Skeletal muscle satellite cell (primary cell): Measurements from ENCODE around the gene ITPKB.
"Not testable (repeated sequence)": the region's sequence is repeated elsewhere in the genome, so short reads cannot be mapped to it uniquely, and the experiment has no call there.

Experiments
- H3K27me3 ChIP-seq: 2 replicates; pipeline ENCODE4 v1.7.0; 2013; ENCODE audit warnings: low read length; ENCODE audit not compliant: control insufficient read depth, insufficient read depth
- H3K36me3 ChIP-seq: 2 replicates; pipeline ENCODE4 v1.7.0; 2013; ENCODE audit warnings: mild to moderate bottlenecking, control low read depth, low read length; ENCODE audit not compliant: insufficient read depth
- H3K4me1 ChIP-seq: 2 replicates; pipeline ENCODE4 v1.7.0; 2013; ENCODE audit warnings: low read length; ENCODE audit not compliant: control insufficient read depth, insufficient read depth
- H3K4me2 ChIP-seq: 2 replicates; pipeline ENCODE4 v1.7.0; 2013; ENCODE audit warnings: mild to moderate bottlenecking, low read length
- H3K4me3 ChIP-seq: 2 replicates; pipeline ENCODE4 v1.7.0; 2013; ENCODE audit warnings: low read length
- H3K9ac ChIP-seq: 2 replicates; pipeline ENCODE4 v1.7.0; 2013; ENCODE audit warnings: mild to moderate bottlenecking, low read depth, low read length, moderate library complexity
- H3K9me3 ChIP-seq: replicated peaks from 2 replicates; pipeline ENCODE4 v1.7.0; 2013; ENCODE audit warnings: mild to moderate bottlenecking, control low read depth, low read length

ITPKB gene

GRCh38 chr1:226776066-226776465 is 37.0 kb upstream of the ITPKB start:
- no peak overlapping the region for H3K4me3 ChIP-seq
- H3K4me2 ChIP-seq = no peak overlapping the region

GRCh38 chr1:226772446-226773139 is 33.5 kb upstream of the ITPKB start:
- H3K9ac ChIP-seq = no peak overlapping the region
- H3K4me1 ChIP-seq = no peaks in the 10 kb centered on the region
- H3K9me3 ChIP-seq = no peaks in the 10 kb centered on the region
- no peak overlapping the region for H3K4me2 ChIP-seq
- H3K27me3 ChIP-seq = peaks cover 28% of the 10 kb centered on the region
- no peak overlapping the region for H3K4me3 ChIP-seq
- H3K36me3 ChIP-seq = no peaks in the 10 kb centered on the region

More at GRCh38 chr1:226776066-226776465, 37.0 kb upstream of the ITPKB start:
- Histone ChIP-seq H3K4me1 (peaks cover 11% of the 10 kb centered on the region), H3K27me3 (peaks cover 22% of the 10 kb centered on the region), H3K36me3 (no peaks in the 10 kb centered on the region), H3K9me3 (no peaks in the 10 kb centered on the region), H3K9ac (no peak overlapping the region)

- not testable (repeated sequence) for H3K4me3 ChIP-seq, H3K9me3 ChIP-seq, H3K9ac ChIP-seq, H3K4me2 ChIP-seq, H3K36me3 ChIP-seq
- Histone ChIP-seq H3K4me1 (peaks cover 14% of the 10 kb centered on the region), H3K27me3 (peaks cover 30% of the 10 kb centered on the region)
These were observed 28.1 kb upstream of the ITPKB start for GRCh38 chr1:226767170-226767569.

GRCh38 chr1:226766565-226766964 is 27.5 kb upstream of the ITPKB start:
- H3K36me3 ChIP-seq = no peaks in the 10 kb centered on the region
- no peaks in the 10 kb centered on the region for H3K9me3 ChIP-seq
- no peak overlapping the region for H3K4me3 ChIP-seq
- peaks cover 26% of the 10 kb centered on the region for H3K27me3 ChIP-seq
- no peak overlapping the region for H3K9ac ChIP-seq
- peaks cover 14% of the 10 kb centered on the region for H3K4me1 ChIP-seq
- no peak overlapping the region for H3K4me2 ChIP-seq

- Histone ChIP-seq H3K4me1 (peaks cover 14% of the 10 kb centered on the region), H3K4me2 (no peak overlapping the region), H3K36me3 (no peaks in the 10 kb centered on the region), H3K4me3 (no peak overlapping the region), H3K9ac (no peak overlapping the region), H3K9me3 (no peaks in the 10 kb centered on the region), H3K27me3 (peaks cover 24% of the 10 kb centered on the region)
These were observed 25.5 kb upstream of the ITPKB start for GRCh38 chr1:226764533-226764932.

GRCh38 chr1:226763905-226764264 is 24.8 kb upstream of the ITPKB start:
- Histone ChIP-seq H3K36me3 (no peaks in the 10 kb centered on the region), H3K4me3 (no peak overlapping the region), H3K9ac (no peak overlapping the region), H3K4me2 (no peak overlapping the region), H3K4me1 (peaks cover 14% of the 10 kb centered on the region), H3K9me3 (no peaks in the 10 kb centered on the region), H3K27me3 (peaks cover 25% of the 10 kb centered on the region)

- Histone ChIP-seq H3K4me3 (no peak overlapping the region), H3K9me3 (no peaks in the 10 kb centered on the region), H3K4me1 (peaks cover 14% of the 10 kb centered on the region), H3K9ac (no peak overlapping the region), H3K4me2 (no peak overlapping the region), H3K27me3 (peaks cover 25% of the 10 kb centered on the region), H3K36me3 (no peaks in the 10 kb centered on the region)
These were observed 24.2 kb upstream of the ITPKB start for GRCh38 chr1:226762988-226763904.

GRCh38 chr1:226762055-226762454 is 23.0 kb upstream of the ITPKB start:
- Histone ChIP-seq H3K9ac (no peak overlapping the region), H3K9me3 (no peaks in the 10 kb centered on the region), H3K36me3 (no peaks in the 10 kb centered on the region), H3K27me3 (peaks cover 19% of the 10 kb centered on the region), H3K4me2 (no peak overlapping the region), H3K4me3 (no peak overlapping the region), H3K4me1 (peaks cover 14% of the 10 kb centered on the region)

GRCh38 chr1:226761322-226761721 is 22.2 kb upstream of the ITPKB start:
- Histone ChIP-seq H3K36me3 (no peaks in the 10 kb centered on the region), H3K4me1 (peaks cover 14% of the 10 kb centered on the region), H3K9ac (no peak overlapping the region), H3K4me3 (no peak overlapping the region), H3K9me3 (no peaks in the 10 kb centered on the region), H3K27me3 (peaks cover 15% of the 10 kb centered on the region), H3K4me2 (no peak overlapping the region)

GRCh38 chr1:226754793-226755533 is 15.9 kb upstream of the ITPKB start:
- H3K9ac ChIP-seq = no peak overlapping the region
- H3K9me3 ChIP-seq = no peaks in the 10 kb centered on the region
- H3K27me3 ChIP-seq = peaks cover 25% of the 10 kb centered on the region
- no peaks in the 10 kb centered on the region for H3K4me1 ChIP-seq
- H3K36me3 ChIP-seq = no peaks in the 10 kb centered on the region
- H3K4me2 ChIP-seq = no peak overlapping the region
- no peak overlapping the region for H3K4me3 ChIP-seq

GRCh38 chr1:226754097-226754496 is 15.0 kb upstream of the ITPKB start:
- no peak overlapping the region for H3K4me3 ChIP-seq
- H3K36me3 ChIP-seq = no peaks in the 10 kb centered on the region
- no peaks in the 10 kb centered on the region for H3K4me1 ChIP-seq
- H3K9me3 ChIP-seq = no peaks in the 10 kb centered on the region
- peaks cover 25% of the 10 kb centered on the region for H3K27me3 ChIP-seq
- H3K4me2 ChIP-seq = no peak overlapping the region
- H3K9ac ChIP-seq = no peak overlapping the region
